Measurements from ENCODE around the gene SLC45A3. TPM values are rescaled to one million over a fixed set of nuclear protein-coding genes. Genes with fewer than 3 reads are reported as not detected.

SLC45A3 gene
- total and polyA plus RNA-seq, 2 of the 8 experiments (the other 6 are each of a cell fraction or from before 2014, with no cell fraction given), result 13.0 to 14.3 TPM

DNA sequence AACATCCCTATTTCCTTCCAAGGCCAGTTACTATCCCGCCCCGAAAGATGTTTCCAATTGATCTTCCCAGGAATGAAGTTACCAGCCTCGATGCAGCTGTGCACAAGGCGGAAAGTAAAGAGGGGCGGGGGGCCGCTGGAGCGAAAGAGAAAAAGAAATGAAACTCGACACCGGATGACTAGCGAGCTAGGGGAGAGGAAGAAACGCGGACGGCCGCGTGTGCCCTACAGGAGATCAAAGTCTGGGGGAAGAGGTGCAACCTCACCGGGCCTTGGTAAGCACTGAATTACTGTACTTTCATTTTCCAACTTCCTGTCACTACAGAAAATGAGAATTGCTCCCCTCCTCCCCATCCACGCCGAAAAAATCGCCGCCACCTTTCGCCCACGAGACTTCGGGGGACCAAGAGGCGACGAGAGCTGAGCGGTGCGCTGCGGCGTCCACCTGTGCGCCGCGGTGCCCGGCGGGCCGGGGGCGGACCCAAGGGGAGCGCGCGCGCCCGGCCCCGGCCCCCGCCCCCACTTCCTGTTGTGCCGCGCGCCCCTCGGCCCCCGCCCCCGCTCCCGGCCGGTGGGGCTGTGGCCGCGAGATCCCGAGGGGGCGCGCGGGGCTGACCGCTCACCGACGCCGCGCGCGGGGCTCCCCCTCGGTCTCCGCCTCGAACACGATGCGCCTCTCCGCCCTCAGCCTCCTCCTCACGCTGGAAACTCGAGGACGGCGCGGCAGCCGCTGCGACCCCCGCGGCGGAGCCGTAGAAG, 49.1 kb downstream of the SLC45A3 start (continued):
- no peak for TF ChIP-seq SP2 (IDR thresholded peaks at IDR 0.05; ENCODE audit: low read length)
- peak; percentile 77 for TF ChIP-seq TAF1 (IDR thresholded peaks at IDR 0.05; ENCODE audit: low read depth, low read length)

All from H1 (cell line).